DOHH2 (cell line): ENCODE data around the gene KIAA1671.

Source experiments
- H3F3A ChIP-seq: fragments of 200-600 bp; sonication (generic), shearing (Covaris generic); 2 replicates; pipeline ENCODE4 v1.6.0; 2016; ENCODE audit warnings: antibody characterized with exemption, mild to moderate bottlenecking; ENCODE audit not compliant: control insufficient read depth, insufficient read depth
- H3K27ac ChIP-seq: fragments of 200-600 bp; sonication (generic); 2 replicates; pipeline ENCODE4 v1.5.1; 2014; ENCODE audit warnings: low read depth, mild to moderate bottlenecking, low read length, moderate library complexity
- H3K27me3 ChIP-seq: fragments of 200-600 bp; sonication (generic); 2 replicates; pipeline ENCODE4 v1.6.1; 2014; ENCODE audit warnings: mild to moderate bottlenecking, low read length, mixed read lengths; ENCODE audit not compliant: control insufficient read depth
- H3K36me3 ChIP-seq: fragments of 200-600 bp; sonication (generic); 2 replicates; pipeline ENCODE4 v1.6.1; 2014; ENCODE audit warnings: mild to moderate bottlenecking, low read length, moderate library complexity, mixed read lengths; ENCODE audit not compliant: control insufficient read depth
- H3K4me1 ChIP-seq: fragments of 200-600 bp; sonication (generic); 2 replicates; pipeline ENCODE4 v1.6.1; 2014; ENCODE audit warnings: mild to moderate bottlenecking, low read length, mixed read lengths; ENCODE audit not compliant: control insufficient read depth
- H3K4me2 ChIP-seq: fragments of 200-600 bp; sonication (generic); 2 replicates; pipeline ENCODE4 v1.6.0; 2014; ENCODE audit warnings: mild to moderate bottlenecking, low read length, moderate library complexity
- H3K4me3 ChIP-seq: fragments of 200-600 bp; sonication (generic); 2 replicates; pipeline ENCODE4 v1.5.1; 2014; ENCODE audit warnings: mild to moderate bottlenecking, low read length, mixed read lengths
- H3K79me2 ChIP-seq: fragments of 200-600 bp; sonication (generic); 2 replicates; pipeline ENCODE4 v1.6.1; 2014; ENCODE audit warnings: mild to moderate bottlenecking, low read length, mixed read lengths; ENCODE audit not compliant: control insufficient read depth
- H3K9me2 ChIP-seq: fragments of 200-600 bp; sonication (generic); replicated peaks from 2 replicates; pipeline ENCODE4 v1.6.1; 2014; ENCODE audit warnings: mild to moderate bottlenecking, low read length, mixed read lengths; ENCODE audit not compliant: control insufficient read depth
- H3K9me3 ChIP-seq: fragments of 200-600 bp; sonication (generic); 2 replicates; pipeline ENCODE4 v1.6.1; 2014; ENCODE audit warnings: antibody characterized with exemption, low read length, mixed read lengths; ENCODE audit not compliant: control insufficient read depth, insufficient read depth
- H4K20me1 ChIP-seq: fragments of 200-600 bp; sonication (generic); 2 replicates; pipeline ENCODE4 v1.6.0; 2014; ENCODE audit warnings: low read depth, mild to moderate bottlenecking, antibody characterized with exemption, low read length, moderate library complexity; ENCODE audit not compliant: control insufficient read depth, insufficient read depth
- CTCF ChIP-seq: fragments of 200-600 bp; sonication (generic); IDR thresholded peaks from one replicate; pipeline ENCODE4 v1.5.1; 2014; ENCODE audit warnings: antibody characterized with exemption, mild to moderate bottlenecking, low read depth, low read length; ENCODE audit not compliant: poor library complexity, severe bottlenecking
- EZH2phosphoT487 ChIP-seq: fragments of 200-600 bp; sonication (generic); IDR thresholded peaks from 2 replicates; pipeline ENCODE4 v1.6.1; 2017; ENCODE audit warnings: borderline replicate concordance, mild to moderate bottlenecking, antibody characterized with exemption, low read length, moderate library complexity, mixed read lengths

Gene KIAA1671

GRCh38 chr22:25039754-25040153, 87.2 kb downstream of the KIAA1671 start:
- Histone ChIP-seq H3K27ac (no peak overlapping the region), H3K27me3 (no peaks in the 10 kb centered on the region), H3K79me2 (no peaks in the 10 kb centered on the region), H4K20me1 (no peaks in the 10 kb centered on the region), H3K4me3 (no peak overlapping the region), H3F3A (no peaks in the 10 kb centered on the region), H3K36me3 (no peaks in the 10 kb centered on the region), H3K9me3 (no peaks in the 10 kb centered on the region), H3K4me1 (no peaks in the 10 kb centered on the region), H3K4me2 (no peak overlapping the region), H3K9me2 (no peaks in the 10 kb centered on the region)
- TF ChIP-seq CTCF (no peak), EZH2phosphoT487 (no peak)

- Histone ChIP-seq H4K20me1 (no peaks in the 10 kb centered on the region), H3K4me3 (no peak overlapping the region), H3K27ac (no peak overlapping the region), H3K4me1 (no peaks in the 10 kb centered on the region), H3K4me2 (no peak overlapping the region), H3K9me3 (no peaks in the 10 kb centered on the region), H3F3A (no peaks in the 10 kb centered on the region), H3K36me3 (no peaks in the 10 kb centered on the region), H3K9me2 (no peaks in the 10 kb centered on the region), H3K27me3 (no peaks in the 10 kb centered on the region), H3K79me2 (no peaks in the 10 kb centered on the region)
- TF ChIP-seq EZH2phosphoT487 (no peak), CTCF (no peak)
Observed at GRCh38 chr22:25045159-25045558, 92.6 kb downstream of the KIAA1671 start.

GRCh38 chr22:25048071-25048470, 95.6 kb downstream of the KIAA1671 start:
- Histone ChIP-seq H3K4me3 (no peak overlapping the region), H3K4me1 (no peaks in the 10 kb centered on the region), H3F3A (no peaks in the 10 kb centered on the region), H3K79me2 (no peaks in the 10 kb centered on the region), H3K27me3 (no peaks in the 10 kb centered on the region), H3K36me3 (no peaks in the 10 kb centered on the region), H3K4me2 (no peak overlapping the region), H3K27ac (no peak overlapping the region), H4K20me1 (no peaks in the 10 kb centered on the region), H3K9me3 (peaks cover 7% of the 10 kb centered on the region), H3K9me2 (no peaks in the 10 kb centered on the region)
- TF ChIP-seq EZH2phosphoT487 (no peak), CTCF (no peak)
